A549 (cell line): ENCODE data around the gene PRSS56. TPM values are rescaled to one million over a fixed set of nuclear protein-coding genes. Genes with fewer than 3 reads are reported as not detected.

Experiments used
- ATAC-seq, 2 experiments: fragments of 200-7000 bp in 1 of 2; fragments of >200 bp in 1 of 2; cut with Nextera tagmentation in 1 of 2; cut with Tn5 transposase in 1 of 2; 3 replicates each; pipeline versions ENCODE4 v1.8.0 to v1.9.1; 2018 to 2020; ENCODE audit warnings: mild to moderate bottlenecking in 1 of 2, moderate library complexity in 1 of 2
- CTCF ChIA-PET: fragments of 300-600 bp; sonication (Branson Sonifier 250); formaldehyde crosslinking; extraction: SDS; loops from one replicate; lab custom pipeline; 2021; ENCODE audit warnings: antibody characterized with exemption, inconsistent platforms; lab: Yijun Ruan, JAX
- POLR2A ChIA-PET: fragments of 350-600 bp; formaldehyde crosslinking; extraction: SDS; loops from one replicate; lab custom pipeline; 2021; ENCODE audit warnings: antibody characterized with exemption, inconsistent platforms; lab: Yijun Ruan, JAX
- DNase-seq, 2 experiments: peaks; one replicate each; pipeline versions ENCODE4 v3.0.0 to v3.0.0-alpha.2; 2011 to 2016; ENCODE audit warnings: low read depth in 1 of 2, low spot score in 1 of 2
- FAIRE-seq: peaks from 2 replicates; lab custom pipeline; 2011; peaks lifted over from hg19 to GRCh38; lab: Jason Lieb, UNC
- H3K27ac ChIP-seq, 2 experiments: fragments of >200 bp; sonication (Bioruptor Twin); formaldehyde crosslinking; 3 replicates each; pipeline ENCODE4 v1.5.1; 2016 to 2017
- H3K4me1 ChIP-seq: fragments of >200 bp; sonication (Bioruptor Twin); formaldehyde crosslinking; 3 replicates; pipeline ENCODE4 v1.6.1; 2016
- H3K4me2 ChIP-seq: fragments of >200 bp; sonication (Bioruptor Twin); formaldehyde crosslinking; 3 replicates; pipeline ENCODE4 v1.6.1; 2016
- H3K4me3 ChIP-seq: fragments of >200 bp; sonication (Bioruptor Twin); formaldehyde crosslinking; 3 replicates; pipeline ENCODE4 v1.5.1; 2016
- H3K9me3 ChIP-seq: fragments of >200 bp; sonication (Bioruptor Twin); formaldehyde crosslinking; 3 replicates; pipeline ENCODE4 v1.6.1; 2016
- ATOH8 ChIP-seq: fragments of 250-450 bp; sonication (Bioruptor Pico); IDR thresholded peaks from 2 replicates; pipeline ENCODE4 v1.5.0; 2020; ENCODE audit warnings: low read depth, mild to moderate bottlenecking, moderate library complexity
- CBX2 ChIP-seq: fragments of 200-600 bp; sonication (generic); IDR thresholded peaks from 2 replicates; pipeline ENCODE4 v1.6.1; 2016; ENCODE audit warnings: low read depth, mild to moderate bottlenecking, borderline replicate concordance
- CEBPB ChIP-seq, 2 experiments: fragments of >200 bp in 1 of 2; sonication (Bioruptor Twin) in 1 of 2; formaldehyde crosslinking in 1 of 2; IDR thresholded peaks; 2 replicates each; pipeline ENCODE4 v1.6.1; 2012 to 2016
- CTCF ChIP-seq: fragments of >200 bp; sonication (Bioruptor Twin); formaldehyde crosslinking; IDR thresholded peaks from 3 replicates; pipeline ENCODE4 v1.5.1; 2016
- ELK1 ChIP-seq: fragments of 150-350 bp; IDR thresholded peaks from 2 replicates; pipeline ENCODE4 v1.6.1; 2014; ENCODE audit warnings: low read depth, mild to moderate bottlenecking, low read length
- FOSB ChIP-seq: fragments of 250-450 bp; sonication (Bioruptor Pico); IDR thresholded peaks from 2 replicates; pipeline ENCODE4 v1.5.0; 2020; ENCODE audit warnings: mild to moderate bottlenecking, moderate library complexity
- HEYL ChIP-seq: fragments of 250-450 bp; sonication (Bioruptor Pico); IDR thresholded peaks from 2 replicates; pipeline ENCODE4 v1.8.0; 2021; ENCODE audit warnings: mild to moderate bottlenecking, moderate library complexity
- JUNB ChIP-seq: fragments of >200 bp; sonication (Bioruptor Twin); formaldehyde crosslinking; IDR thresholded peaks from 2 replicates; pipeline ENCODE4 v1.6.1; 2016
- MAFK ChIP-seq: fragments of 450-650 bp; IDR thresholded peaks from 2 replicates; pipeline ENCODE4 v1.6.1; 2014; ENCODE audit not compliant: partially characterized antibody
- MAX ChIP-seq: IDR thresholded peaks from 2 replicates; pipeline ENCODE4 v1.6.1; 2012
- NPAS2 ChIP-seq: fragments of 250-450 bp; sonication (Bioruptor Pico); IDR thresholded peaks from 2 replicates; pipeline ENCODE4 v1.8.0; 2022; ENCODE audit warnings: mild to moderate bottlenecking, moderate library complexity, borderline replicate concordance
- PHF8 ChIP-seq: fragments of 200-600 bp; sonication (generic); IDR thresholded peaks from 2 replicates; pipeline ENCODE4 v1.6.1; 2016; ENCODE audit warnings: low read depth, mild to moderate bottlenecking, antibody characterized with exemption, moderate library complexity, borderline replicate concordance
- POLR2AphosphoS2 ChIP-seq: conservative IDR thresholded peaks from 2 replicates; pipeline ENCODE4 v1.6.1; 2012; ENCODE audit warnings: low read length, improper control_type of control experiment, inconsistent platforms
- RAD21 ChIP-seq, 2 experiments: fragments of >200 bp in 1 of 2; sonication (Bioruptor Twin) in 1 of 2; formaldehyde crosslinking in 1 of 2; IDR thresholded peaks in 1 of 2; conservative IDR thresholded peaks in 1 of 2; 2 replicates in 1 of 2; 3 replicates in 1 of 2; pipeline ENCODE4 v1.6.1; 2012 to 2018; ENCODE audit warnings: inconsistent platforms in 1 of 2
- SMC3 ChIP-seq: fragments of >200 bp; sonication (Bioruptor Twin); formaldehyde crosslinking; IDR thresholded peaks from 3 replicates; pipeline ENCODE4 v1.6.1; 2018; ENCODE audit warnings: inconsistent platforms
- ZC3H11A ChIP-seq: fragments of 450-650 bp; IDR thresholded peaks from 2 replicates; pipeline ENCODE4 v1.6.1; 2014; ENCODE audit warnings: antibody characterized with exemption, mild to moderate bottlenecking
- WGBS: methylation state at CpG from one replicate; pipeline ENCODE4 v1.1.6; 2017; ENCODE audit errors: missing lambda C conversion rate; 5-methylcytosine and 5-hydroxymethylcytosine counted together
- polyA plus RNA-seq, 4 experiments: library from polyadenylated mRNA; depleted of rRNA in 3 of 4; stranded (reverse); fragments of >200 nt; fragmentation: RNase III in 1 of 4; extraction: RNeasy Plus Mini Kit Qiagen cat#74134 plus additional on column Dnase treatment in 1 of 4; gene quantifications; 2 replicates in 3 of 4; 3 replicates in 1 of 4; pipeline ENCODE4 v1.2.3, GENCODE V29; 2011 to 2017
- TF ChIP-seq, protein P1 (sequence below): IDR thresholded peaks from 2 replicates; pipeline ENCODE4 v1.6.1; 2012; ENCODE audit warnings: low read depth, borderline replicate concordance

PRSS56 gene
- polyA plus RNA-seq, 2 of the 4 experiments (the other 2 are of a cell fraction), result not detected

DNA sequence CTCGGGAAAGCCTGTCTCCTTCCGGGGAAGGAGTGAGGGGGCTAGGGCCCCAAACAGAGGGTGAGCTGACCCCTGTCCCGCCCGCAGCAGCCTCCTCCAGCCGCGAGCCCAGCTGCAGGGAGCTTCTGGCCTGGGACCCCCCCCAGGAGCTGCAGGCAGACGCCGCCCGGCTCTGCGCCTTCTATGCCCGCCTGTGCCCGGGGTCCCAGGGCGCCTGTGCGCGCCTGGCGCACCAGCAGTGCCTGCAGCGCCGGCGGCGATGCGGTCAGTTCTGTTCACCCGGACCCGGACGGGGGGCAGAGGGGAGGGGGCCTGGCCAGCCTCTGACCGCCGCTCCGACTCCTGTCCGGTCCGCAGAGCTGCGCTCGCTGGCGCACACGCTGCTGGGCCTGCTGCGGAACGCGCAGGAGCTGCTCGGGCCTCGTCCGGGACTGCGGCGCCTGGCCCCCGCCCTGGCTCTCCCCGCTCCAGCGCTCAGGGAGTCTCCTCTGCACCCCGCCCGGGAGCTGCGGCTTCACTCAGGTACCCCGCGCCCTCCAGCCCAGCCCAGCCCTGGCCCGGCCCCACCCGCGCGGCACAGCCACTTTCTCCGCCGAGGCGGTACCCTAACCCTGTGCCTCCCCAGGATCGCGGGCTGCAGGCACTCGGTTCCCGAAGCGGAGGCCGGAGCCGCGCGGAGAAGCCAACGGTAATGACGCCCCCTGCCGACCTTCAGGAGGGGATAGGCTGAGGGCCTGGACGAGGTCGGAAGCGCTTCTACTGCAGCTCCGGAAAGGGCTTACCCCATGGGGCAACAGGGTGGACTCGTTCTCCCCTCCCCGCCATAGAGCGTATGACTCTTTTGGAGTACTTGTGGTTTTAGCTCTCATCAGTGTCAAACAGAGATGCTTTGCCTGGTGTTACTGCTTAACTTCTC lies 3.8 kb downstream of the PRSS56 start:
- DNase-seq (peak; percentile 78 to 88), ATAC-seq (peak; percentile 69 to 82)
- ChIA-PET CTCF (interaction anchor here (0.5 to 8.2 kb wide), 35 partner anchors 8 to 1728 kb away, joined by 3 to 107 read pairs (median 4); no protein-coding TSS in a partner anchor), POLR2A (interaction anchor here (0.6 to 2.6 kb wide), 3 partner anchors 27 to 623 kb away, joined by 3 to 13 read pairs (median 3); partner anchors contain the start of genes EIF4E2 and TIGD1)
- WGBS, result under 1% methylated on average over 13 of the region's 75 CpGs
- H3K4me1 ChIP-seq, result peaks cover 17% of the 10 kb centered on the region; the same call in 1 of the 3 replicates
- TF ChIP-seq MAX, result peak; percentile 47; the same call in 1 of the 2 replicates
- TF ChIP-seq, protein P1, sequence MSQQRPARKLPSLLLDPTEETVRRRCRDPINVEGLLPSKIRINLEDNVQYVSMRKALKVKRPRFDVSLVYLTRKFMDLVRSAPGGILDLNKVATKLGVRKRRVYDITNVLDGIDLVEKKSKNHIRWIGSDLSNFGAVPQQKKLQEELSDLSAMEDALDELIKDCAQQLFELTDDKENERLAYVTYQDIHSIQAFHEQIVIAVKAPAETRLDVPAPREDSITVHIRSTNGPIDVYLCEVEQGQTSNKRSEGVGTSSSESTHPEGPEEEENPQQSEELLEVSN, result peak; percentile 20; the same call in 1 of the 2 replicates
- TF ChIP-seq CTCF, result peak; percentile 58
- no peak for TF ChIP-seq NPAS2
- peak; percentile 23; the same call in 1 of the 3 replicates for TF ChIP-seq SMC3
- no peak for TF ChIP-seq ELK1
- TF ChIP-seq RAD21 (conservative IDR thresholded peaks at IDR 0.05 in 1 of 2, IDR thresholded peaks at IDR 0.05 in 1 of 2), result peak in 1 of 2 experiments; percentile 27; a peak in 1 of 5 replicates
- TF ChIP-seq CBX2, result no peak
- TF ChIP-seq, all 56 proteins: peak for 5
- Histone ChIP-seq H3K9me3 (no peaks in the 10 kb centered on the region), H3K4me3 (peak overlapping the region; percentile 45), H3K27ac (peak overlapping the region; percentile 49 to 87; a peak in 5 of 6 replicates), H3K4me2 (peak overlapping the region; percentile 93)
- no peak for FAIRE-seq

DNA sequence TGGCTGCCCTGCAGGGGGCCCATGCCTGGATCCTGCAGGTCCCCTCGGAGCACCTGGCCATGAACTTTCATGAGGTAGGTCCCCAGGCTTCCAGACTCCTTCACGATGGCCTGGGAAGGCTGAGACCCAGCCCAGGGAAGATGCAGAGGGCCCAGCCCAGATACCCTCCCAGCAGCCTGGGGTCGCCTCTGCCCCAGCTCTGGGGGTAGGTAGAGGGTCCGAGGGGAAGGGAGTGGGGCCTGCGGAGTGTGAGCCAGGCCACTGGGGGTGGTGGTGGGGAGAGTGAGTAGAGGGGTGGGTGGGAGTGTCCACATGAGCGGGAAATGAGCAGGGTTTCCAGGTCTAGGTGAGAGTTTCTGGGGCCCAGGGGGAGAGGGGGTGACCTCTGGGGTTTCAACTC lies 4.6 kb downstream of the PRSS56 start:
- WGBS, result 55% methylated on average over 2 of the region's 6 CpGs
- ChIA-PET CTCF (interaction anchor here (0.9 to 8.2 kb wide), 21 partner anchors 8 to 724 kb away, joined by 3 to 107 read pairs (median 5); no protein-coding TSS in a partner anchor), POLR2A (interaction anchor here (2.6 kb wide), 1 partner anchor 26 kb away, joined by 13 read pairs; the partner anchor contains the start of genes EIF4E2 and TIGD1)
- DNase-seq (no peak), ATAC-seq (no peak), FAIRE-seq (no peak)
- H3K4me2 ChIP-seq, result peak overlapping the region; percentile 93
- TF ChIP-seq CEBPB (IDR thresholded peaks at IDR 0.05) (no peak), ZC3H11A (no peak), POLR2AphosphoS2 (no peak), ATOH8 (CRISPR knock-in tag) (no peak), PHF8 (no peak), SMC3 (no peak)
- no peaks in the 10 kb centered on the region for H3K9me3 ChIP-seq
- H3K27ac ChIP-seq, result no peak overlapping the region
- H3K4me1 ChIP-seq, result peaks cover 17% of the 10 kb centered on the region; the same call in 1 of the 3 replicates
- no peak overlapping the region for H3K4me3 ChIP-seq

- POLR2A ChIA-PET, result interaction anchor here (2.6 kb wide), 1 partner anchor 25 kb away, joined by 13 read pairs; the partner anchor contains the start of genes EIF4E2 and TIGD1
- no peak for DNase-seq
- CTCF ChIA-PET, result interaction anchor here (5.2 kb wide), 1 partner anchor 62 kb away, joined by 39 read pairs; no protein-coding TSS in a partner anchor
- no peak for FAIRE-seq
- no peak overlapping the region for H3K4me2 ChIP-seq
- ATAC-seq, result no peak
- TF ChIP-seq FOSB (CRISPR knock-in tag) (no peak), JUNB (no peak), ATOH8 (CRISPR knock-in tag) (no peak), RAD21 (conservative IDR thresholded peaks at IDR 0.05 in 1 of 2, IDR thresholded peaks at IDR 0.05 in 1 of 2) (no peak), MAFK (no peak), HEYL (CRISPR knock-in tag) (no peak)
- TF ChIP-seq, protein P1, result no peak
- H3K4me3 ChIP-seq, result no peak overlapping the region
- WGBS, result 83% methylated on average over 2 of the region's 14 CpGs
- H3K9me3 ChIP-seq, result no peaks in the 10 kb centered on the region
- peaks cover 17% of the 10 kb centered on the region; the same call in 1 of the 3 replicates for H3K4me1 ChIP-seq
- no peak overlapping the region for H3K27ac ChIP-seq
Observed at GRCh38 chr2:232525199-232525598, 5.0 kb downstream of the PRSS56 start.
